Measurements from ENCODE around the gene FAM117A. TPM values are rescaled to one million over a fixed set of nuclear protein-coding genes. Genes with fewer than 3 reads are reported as not detected.

The FAM117A gene, protein sequence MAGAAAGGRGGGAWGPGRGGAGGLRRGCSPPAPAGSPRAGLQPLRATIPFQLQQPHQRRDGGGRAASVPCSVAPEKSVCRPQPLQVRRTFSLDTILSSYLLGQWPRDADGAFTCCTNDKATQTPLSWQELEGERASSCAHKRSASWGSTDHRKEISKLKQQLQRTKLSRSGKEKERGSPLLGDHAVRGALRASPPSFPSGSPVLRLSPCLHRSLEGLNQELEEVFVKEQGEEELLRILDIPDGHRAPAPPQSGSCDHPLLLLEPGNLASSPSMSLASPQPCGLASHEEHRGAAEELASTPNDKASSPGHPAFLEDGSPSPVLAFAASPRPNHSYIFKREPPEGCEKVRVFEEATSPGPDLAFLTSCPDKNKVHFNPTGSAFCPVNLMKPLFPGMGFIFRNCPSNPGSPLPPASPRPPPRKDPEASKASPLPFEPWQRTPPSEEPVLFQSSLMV
- 7.6 and 16.7 TPM in 2 replicates for total RNA-seq

DNA sequence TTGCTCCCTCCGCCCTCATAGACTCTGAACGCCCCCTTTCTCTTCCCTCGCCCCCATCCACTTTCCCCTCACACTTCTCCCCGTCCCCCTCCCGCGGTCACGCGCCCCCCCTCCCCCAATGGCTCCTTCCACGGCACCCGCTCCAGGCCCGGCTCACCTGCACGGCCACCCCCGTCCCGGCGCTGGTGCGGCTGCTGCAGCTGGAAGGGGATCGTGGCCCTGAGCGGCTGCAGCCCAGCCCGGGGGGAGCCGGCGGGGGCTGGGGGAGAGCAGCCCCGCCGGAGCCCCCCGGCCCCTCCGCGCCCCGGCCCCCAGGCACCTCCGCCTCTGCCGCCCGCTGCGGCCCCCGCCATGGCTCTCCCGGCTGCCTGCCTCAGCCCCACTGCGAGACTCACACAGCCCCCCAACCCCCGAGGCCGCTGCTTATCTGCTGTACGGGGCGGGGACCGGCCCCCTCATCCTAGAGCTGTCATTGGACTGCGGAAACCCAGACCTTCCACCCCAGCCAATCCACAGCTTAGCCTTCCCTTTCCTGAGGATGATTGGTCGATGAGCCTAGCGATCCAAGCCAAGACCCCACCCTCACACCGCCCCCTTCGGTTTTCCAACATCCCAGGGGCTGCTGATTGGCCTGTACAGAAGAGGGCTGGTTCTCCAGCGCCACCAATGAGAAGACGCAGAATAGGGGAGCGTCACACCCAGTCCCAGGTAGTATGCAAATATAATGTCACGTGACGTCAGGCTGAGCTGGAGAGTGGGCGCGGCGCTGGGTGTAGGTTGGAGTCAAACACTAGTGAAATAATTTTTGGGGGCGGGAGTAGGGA, at the start of gene FAM117A:
FAM117A (minus strand) TSS at position 397 of the 824 bp plus-strand sequence; CDS start at position 353, 44 bp downstream.

GRCh38 chr17:49788478-49789242, 24.7 kb upstream of the FAM117A start, which contains the start of gene KAT7:
TSS of gene KAT7 (plus strand) at chr17:49788681. CDS start at chr17:49788835, 154 bp downstream.

GRCh38 chr17:49707608-49708514, 56.1 kb downstream of the FAM117A start, which contains the start of gene SLC35B1:
TSS of gene SLC35B1 (minus strand) at chr17:49707964. CDS start at chr17:49707833, 131 bp downstream.

DNA sequence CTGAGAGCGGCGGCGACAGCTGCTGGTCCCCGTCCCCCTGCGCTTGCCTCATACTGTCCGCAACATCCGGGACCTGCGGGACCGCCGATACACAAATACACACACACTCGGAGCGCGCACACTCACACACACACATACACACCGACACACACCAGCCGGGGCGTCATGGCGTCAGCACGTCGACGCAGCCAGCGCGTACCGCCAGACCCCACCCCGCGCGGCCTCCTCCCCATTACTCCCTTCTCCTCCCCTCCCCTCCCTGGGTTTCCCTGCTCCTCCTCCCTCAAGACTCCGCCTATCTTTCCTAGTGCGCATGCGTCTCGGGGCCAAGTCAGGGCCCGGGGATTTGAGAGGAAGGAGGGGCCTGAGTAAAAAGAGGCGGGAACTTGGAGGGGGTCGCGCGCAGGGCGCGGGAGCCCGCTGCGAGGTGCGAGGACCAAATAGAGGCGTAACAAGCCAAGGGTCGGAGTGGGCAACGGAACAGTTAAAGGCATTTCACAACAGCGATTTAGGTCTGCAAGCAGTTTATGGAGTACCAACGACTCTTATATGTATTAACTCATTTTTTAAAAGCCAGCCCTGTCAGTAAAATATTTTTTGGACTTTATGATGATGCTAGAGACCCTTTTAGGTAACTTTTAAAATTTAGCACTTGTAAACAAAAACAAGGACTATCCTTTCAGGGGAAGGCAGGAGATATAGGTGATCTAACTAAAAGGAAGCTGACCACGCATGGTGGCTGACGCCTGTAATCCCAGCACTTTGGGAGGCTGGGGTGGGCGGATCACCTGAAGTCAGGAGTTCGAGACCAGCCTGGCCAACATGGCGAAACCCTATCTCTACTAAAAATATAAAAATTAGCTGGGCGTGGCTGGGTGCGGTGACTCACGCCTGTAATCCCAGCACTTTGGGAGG, 85.7 kb downstream of the FAM117A start, which contains the start of gene SPOP:
SPOP (minus strand) TSS at position 165 of the 915 bp plus-strand sequence. CDS start 55,287 bp downstream, outside the sequence.

Other genes with a start within 250 kb of the FAM117A start
- gene NXPH3, start 188.3 kb downstream of the FAM117A start, total RNA-seq, result 1.4 and 1.6 TPM in 2 replicates
- gene SPOP, start 86.0 kb downstream of the FAM117A start, total RNA-seq, result 50.1 and 65.0 TPM in 2 replicates
- gene SLC35B1, start 56.2 kb downstream of the FAM117A start, total RNA-seq, result 70.2 and 84.1 TPM in 2 replicates
- gene KAT7, start 24.6 kb upstream of the FAM117A start, total RNA-seq, result 51.2 and 93.7 TPM in 2 replicates
- not detected in 2 replicates for gene TAC4, start 83.9 kb upstream of the FAM117A start, total RNA-seq
- gene DLX4, start 205.1 kb upstream of the FAM117A start, total RNA-seq, result not detected in 2 replicates
- gene DLX3, start 231.1 kb upstream of the FAM117A start, total RNA-seq, result not detected in 2 replicates

Measured in vein endothelial cell (primary cell).